Measurements from ENCODE around the gene SRI. TPM values are rescaled to one million over a fixed set of nuclear protein-coding genes. Genes with fewer than 3 reads are reported as not detected.

Gene SRI
- total RNA-seq, 1 donor from 2014 or later, result 83.5 TPM

GRCh38 chr7:88229302-88229995 is 9.6 kb upstream of the SRI start:
- no peak for TF ChIP-seq CTCF (IDR thresholded peaks at IDR 0.05; ENCODE audit: unreplicated experiment)
- DNase-seq (ENCODE audit: low spot score in 2 of 2, unreplicated experiment in 2 of 2), result no peak
- Mint-ChIP-seq H3K9me3 (peaks cover 8% of the 10 kb centered on the region), H3K4me1 (peaks cover 3% of the 10 kb centered on the region), H3K36me3 (peaks cover 3% of the 10 kb centered on the region), H3K4me3 (no peak overlapping the region), H3K27me3 (ENCODE audit: low read depth) (no peaks in the 10 kb centered on the region), H3K27ac (no peak overlapping the region)

- peaks cover 8% of the 10 kb centered on the region for H3K9me3 Mint-ChIP-seq
- H3K4me3 Mint-ChIP-seq, result no peak overlapping the region
- no peak for DNase-seq (ENCODE audit: low spot score in 2 of 2, unreplicated experiment in 2 of 2)
- H3K27ac Mint-ChIP-seq, result no peak overlapping the region
- peaks cover 3% of the 10 kb centered on the region for H3K36me3 Mint-ChIP-seq
- no peak for TF ChIP-seq CTCF (IDR thresholded peaks at IDR 0.05; ENCODE audit: unreplicated experiment)
- peaks cover 3% of the 10 kb centered on the region for H3K4me1 Mint-ChIP-seq
- H3K27me3 Mint-ChIP-seq (ENCODE audit: low read depth), result no peaks in the 10 kb centered on the region
Measured at GRCh38 chr7:88226886-88227516, 7.2 kb upstream of the SRI start.

- Mint-ChIP-seq H3K27me3 (ENCODE audit: low read depth) (no peaks in the 10 kb centered on the region), H3K9me3 (peaks cover 8% of the 10 kb centered on the region), H3K27ac (no peak overlapping the region), H3K4me1 (peaks cover 3% of the 10 kb centered on the region), H3K4me3 (no peak overlapping the region), H3K36me3 (peaks cover 3% of the 10 kb centered on the region)
- no peak for DNase-seq (ENCODE audit: low spot score in 2 of 2, unreplicated experiment in 2 of 2)
- no peak for TF ChIP-seq CTCF (IDR thresholded peaks at IDR 0.05; ENCODE audit: unreplicated experiment)
Measured at GRCh38 chr7:88226201-88226600, 6.4 kb upstream of the SRI start.

- Mint-ChIP-seq H3K4me1 (peaks cover 8% of the 10 kb centered on the region), H3K36me3 (peaks cover 3% of the 10 kb centered on the region), H3K9me3 (peaks cover 8% of the 10 kb centered on the region), H3K27ac (no peak overlapping the region), H3K27me3 (ENCODE audit: low read depth) (no peaks in the 10 kb centered on the region), H3K4me3 (no peak overlapping the region)
- DNase-seq (ENCODE audit: low spot score in 2 of 2, unreplicated experiment in 2 of 2), result no peak
- no peak for TF ChIP-seq CTCF (IDR thresholded peaks at IDR 0.05; ENCODE audit: unreplicated experiment)
Measured at GRCh38 chr7:88224601-88225275, 4.9 kb upstream of the SRI start.

DNA sequence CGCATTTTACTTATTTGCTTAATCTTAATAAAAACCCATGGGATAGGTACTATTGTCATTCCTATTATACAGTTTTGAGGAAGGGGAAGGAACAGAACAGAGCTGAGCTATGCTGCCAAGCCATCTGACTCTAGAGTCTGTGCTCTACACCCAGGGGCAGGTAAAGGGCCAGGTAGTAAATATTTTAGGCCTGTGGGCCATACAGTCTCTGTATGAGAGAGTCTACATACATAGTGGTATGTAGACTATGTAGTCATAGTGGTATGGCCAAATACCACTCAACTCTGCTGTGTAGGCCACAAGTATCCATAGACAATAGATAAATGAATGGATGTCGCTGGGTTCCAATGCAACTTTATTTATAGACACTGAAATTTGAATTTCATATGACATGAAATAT is 3.4 kb upstream of the SRI start:
- H3K27ac Mint-ChIP-seq, result no peak overlapping the region
- DNase-seq (ENCODE audit: low spot score in 2 of 2, unreplicated experiment in 2 of 2), result no peak
- no peak for TF ChIP-seq CTCF (IDR thresholded peaks at IDR 0.05; ENCODE audit: unreplicated experiment)
- H3K36me3 Mint-ChIP-seq, result no peaks in the 10 kb centered on the region
- no peaks in the 10 kb centered on the region for H3K27me3 Mint-ChIP-seq (ENCODE audit: low read depth)
- peaks cover 19% of the 10 kb centered on the region for H3K4me1 Mint-ChIP-seq
- H3K4me3 Mint-ChIP-seq, result no peak overlapping the region
- peaks cover 1% of the 10 kb centered on the region for H3K9me3 Mint-ChIP-seq
